IMR-90 (cell line): ENCODE data around the gene RUNX1. TPM values are rescaled to one million over a fixed set of nuclear protein-coding genes. Genes with fewer than 3 reads are reported as not detected.

Experiments used
- ATAC-seq: fragments of 200-7000 bp; cut with Tn5 transposase; 2 replicates; pipeline ENCODE4 v1.9.1; 2020; ENCODE audit warnings: low read depth, mild to moderate bottlenecking, moderate library complexity
- BruUV-seq: library from RNA; stranded (reverse); fragments of 400-500 nt; replicated peaks from 2 replicates; lab custom pipeline; 2021; lab: Mats Ljungman, UMichigan
- CTCF ChIA-PET: fragments of 300-600 bp; formaldehyde crosslinking; extraction: SDS; loops from one replicate; lab custom pipeline; 2021; ENCODE audit warnings: antibody characterized with exemption; lab: Yijun Ruan, JAX
- POLR2A ChIA-PET: fragments of 300-600 bp; sonication (Branson Sonifier 250); formaldehyde crosslinking; loops from one replicate; lab custom pipeline; 2022; ENCODE audit warnings: antibody characterized with exemption; ENCODE audit not compliant: unreplicated experiment; lab: Charles Lee
- DNase-seq: peaks from one replicate; pipeline ENCODE4 v3.0.0; 2013
- H2AFZ ChIP-seq: replicated peaks from 2 replicates; pipeline ENCODE3; 2013; ENCODE audit warnings: low read length, mild to moderate bottlenecking; ENCODE audit not compliant: poor library complexity
- H2AK5ac ChIP-seq: 2 replicates; pipeline ENCODE4 v1.6.1; 2013; ENCODE audit warnings: low read depth, low read length, inconsistent platforms
- H2AK9ac ChIP-seq: replicated peaks from 2 replicates; pipeline ENCODE3; 2013; ENCODE audit warnings: mild to moderate bottlenecking, low read depth, low read length, moderate library complexity; ENCODE audit not compliant: poor library complexity
- H2BK120ac ChIP-seq: 2 replicates; pipeline ENCODE4 v1.6.1; 2013; ENCODE audit warnings: low read depth, low read length, inconsistent platforms
- H2BK15ac ChIP-seq: 3 replicates; pipeline ENCODE4 v1.6.1; 2013; ENCODE audit warnings: low read depth, low read length, inconsistent platforms
- H2BK20ac ChIP-seq: 2 replicates; pipeline ENCODE4 v1.6.1; 2013; ENCODE audit warnings: low read depth, mild to moderate bottlenecking, inconsistent platforms, low read length, moderate library complexity
- H2BK5ac ChIP-seq: 2 replicates; pipeline ENCODE4 v1.6.1; 2013; ENCODE audit warnings: mild to moderate bottlenecking, low read depth, low read length, inconsistent platforms; ENCODE audit not compliant: poor library complexity, severe bottlenecking
- H3K14ac ChIP-seq: replicated peaks from 2 replicates; pipeline ENCODE4 v1.6.1; 2013; ENCODE audit warnings: low read depth, low read length, inconsistent platforms
- H3K18ac ChIP-seq: 2 replicates; pipeline ENCODE4 v1.6.1; 2013; ENCODE audit warnings: low read depth, low read length, control low read depth
- H3K23ac ChIP-seq: 2 replicates; pipeline ENCODE4 v1.6.1; 2013; ENCODE audit warnings: low read depth, low read length, inconsistent platforms
- H3K27ac ChIP-seq: 2 replicates; pipeline ENCODE4 v1.5.1; 2013; ENCODE audit warnings: mild to moderate bottlenecking, control low read depth, low read length; ENCODE audit not compliant: insufficient read depth
- H3K27me3 ChIP-seq: 2 replicates; pipeline ENCODE4 v1.6.1; 2013; ENCODE audit warnings: low read length; ENCODE audit not compliant: control insufficient read depth, insufficient read depth
- H3K36me3 ChIP-seq: 2 replicates; pipeline ENCODE4 v1.6.1; 2013; ENCODE audit warnings: low read length, mixed read lengths; ENCODE audit not compliant: control insufficient read depth, insufficient read depth
- H3K4ac ChIP-seq: 2 replicates; pipeline ENCODE4 v1.6.1; 2013; ENCODE audit warnings: low read depth, low read length, inconsistent platforms
- H3K4me1 ChIP-seq: 2 replicates; pipeline ENCODE4 v1.6.1; 2013; ENCODE audit warnings: low read length, mixed read lengths; ENCODE audit not compliant: control insufficient read depth, insufficient read depth
- H3K4me2 ChIP-seq: 2 replicates; pipeline ENCODE4 v1.6.1; 2013; ENCODE audit warnings: low read depth, mild to moderate bottlenecking, control low read depth, low read length, moderate library complexity
- H3K4me3 ChIP-seq: 2 replicates; pipeline ENCODE4 v1.5.1; 2013; ENCODE audit warnings: low read depth, mild to moderate bottlenecking, control low read depth, low read length, moderate library complexity; ENCODE audit not compliant: insufficient read depth
- H3K56ac ChIP-seq: 2 replicates; pipeline ENCODE4 v1.6.1; 2013; ENCODE audit warnings: low read length, inconsistent platforms; ENCODE audit not compliant: insufficient read depth; ENCODE audit errors: extremely low read depth
- H3K79me1 ChIP-seq, 2 experiments: 2 replicates each; pipeline ENCODE4 v1.6.1; 2013; ENCODE audit warnings: low read length in 2 of 2, inconsistent platforms in 1 of 2, low read depth in 1 of 2
- H3K9ac ChIP-seq: 2 replicates; pipeline ENCODE4 v1.6.1; 2013; ENCODE audit warnings: low read depth, low read length, control low read depth
- H3K9me1 ChIP-seq: 2 replicates; pipeline ENCODE4 v1.6.1; 2013; ENCODE audit warnings: low read length, inconsistent platforms; ENCODE audit not compliant: insufficient read depth
- H3K9me3 ChIP-seq: 2 replicates; pipeline ENCODE4 v1.6.1; 2013; ENCODE audit warnings: low read length; ENCODE audit not compliant: control insufficient read depth, insufficient read depth
- H4K20me1 ChIP-seq: 2 replicates; pipeline ENCODE4 v1.6.1; 2013; ENCODE audit warnings: low read length, inconsistent platforms; ENCODE audit not compliant: insufficient read depth
- H4K5ac ChIP-seq: 2 replicates; pipeline ENCODE4 v1.6.1; 2013; ENCODE audit warnings: mild to moderate bottlenecking, low read depth, low read length, control low read depth
- H4K8ac ChIP-seq, 2 experiments: 2 replicates each; pipeline ENCODE4 v1.6.1; 2013; ENCODE audit warnings: low read depth in 2 of 2, low read length in 2 of 2, control low read depth in 1 of 2, inconsistent platforms in 1 of 2
- H4K91ac ChIP-seq: 2 replicates; pipeline ENCODE4 v1.6.1; 2013; ENCODE audit warnings: low read depth, low read length, inconsistent platforms; ENCODE audit not compliant: insufficient read depth
- CHD1 ChIP-seq: IDR thresholded peaks from 2 replicates; pipeline ENCODE4 v1.6.1; 2012; ENCODE audit warnings: low read depth, low read length, improper control_type of control experiment
- NFE2L2 ChIP-seq: fragments of 150-350 bp; IDR thresholded peaks from 2 replicates; pipeline ENCODE4 v1.6.1; 2016; ENCODE audit warnings: low read depth, mild to moderate bottlenecking, low read length
- RAD21 ChIP-seq: IDR thresholded peaks from 2 replicates; pipeline ENCODE4 v1.6.1; 2012; ENCODE audit warnings: low read length, improper control_type of control experiment
- RFX5 ChIP-seq: IDR thresholded peaks from 2 replicates; pipeline ENCODE4 v1.8.0; 2012; ENCODE audit warnings: low read depth, mild to moderate bottlenecking, low read length, moderate library complexity
- WGBS, 2 experiments: methylation state at CpG; one replicate each; pipeline versions ENCODE4 v1.1.5 to v1.1.7; 2013; ENCODE audit warnings: missing lambda C conversion rate in 2 of 2; ENCODE audit not compliant: insufficient read length in 1 of 2; ENCODE audit errors: extremely low coverage in 2 of 2; 5-methylcytosine and 5-hydroxymethylcytosine counted together
- dilution Hi-C: fragments of 300-500 bp; cut with HindIII; formaldehyde crosslinking; loops from one replicate; pipeline ENCODE4 v1.14.3; 2018; ENCODE audit warnings: low sequenced_read_pairs; ENCODE audit not compliant: unreplicated experiment
- in situ Hi-C: fragments of 300-500 bp; cut with MboI; formaldehyde crosslinking; loops from 3 replicates; pipeline ENCODE4 v1.14.3; 2019; ENCODE audit warnings: low sequenced_read_pairs, inconsistent platforms, mixed read lengths
- intact Hi-C: fragments of 100-400 bp; cut with micrococcal nuclease; formaldehyde crosslinking; loops from 2 replicates; pipeline ENCODE4 v1.10.0; 2022
- polyA plus RNA-seq, 3 experiments: library from polyadenylated mRNA; depleted of rRNA; stranded (reverse); fragments of >200 nt; gene quantifications; 2 replicates each; pipeline ENCODE4 v1.2.3, GENCODE V29; 2012; ENCODE audit warnings: low replicate concordance in 1 of 3
- total RNA-seq: library from RNA; depleted of rRNA; stranded (reverse); fragments of >200 nt; gene quantifications from 2 replicates; pipeline ENCODE4 v1.2.3, GENCODE V29; 2012
- TF ChIP-seq, protein P1 (sequence below): fragments of 150-350 bp; IDR thresholded peaks from 2 replicates; pipeline ENCODE4 v1.6.1; 2016; ENCODE audit warnings: low read depth, mild to moderate bottlenecking, low read length, moderate library complexity, borderline replicate concordance

The RUNX1 gene
- total and polyA plus RNA-seq, 2 of the 4 experiments (the other 2 are of a cell fraction): 34.5 to 56.5 TPM

DNA sequence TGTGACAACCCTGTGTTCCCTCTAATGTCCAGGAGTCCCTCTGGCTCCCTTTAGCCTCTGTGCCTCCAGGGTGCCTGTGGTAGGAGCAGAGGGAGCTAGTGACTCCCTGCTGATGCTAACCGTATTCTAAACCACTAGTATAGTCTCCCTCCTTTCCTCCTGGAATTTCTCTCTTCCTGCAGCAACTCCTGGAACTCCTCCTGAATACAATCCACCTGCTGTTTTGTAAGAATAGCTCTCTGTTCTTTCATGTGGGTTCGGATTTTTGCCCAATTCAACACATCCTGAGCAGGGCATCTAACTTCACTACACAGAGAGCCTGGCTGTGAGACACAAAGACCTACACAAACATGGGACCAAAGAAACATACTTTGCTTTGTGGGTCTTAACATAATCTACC lies 107.9 kb downstream of the RUNX1 start:
- no peak for TF ChIP-seq RFX5
- TF ChIP-seq NFE2L2: no peak
- TF ChIP-seq, protein P1, sequence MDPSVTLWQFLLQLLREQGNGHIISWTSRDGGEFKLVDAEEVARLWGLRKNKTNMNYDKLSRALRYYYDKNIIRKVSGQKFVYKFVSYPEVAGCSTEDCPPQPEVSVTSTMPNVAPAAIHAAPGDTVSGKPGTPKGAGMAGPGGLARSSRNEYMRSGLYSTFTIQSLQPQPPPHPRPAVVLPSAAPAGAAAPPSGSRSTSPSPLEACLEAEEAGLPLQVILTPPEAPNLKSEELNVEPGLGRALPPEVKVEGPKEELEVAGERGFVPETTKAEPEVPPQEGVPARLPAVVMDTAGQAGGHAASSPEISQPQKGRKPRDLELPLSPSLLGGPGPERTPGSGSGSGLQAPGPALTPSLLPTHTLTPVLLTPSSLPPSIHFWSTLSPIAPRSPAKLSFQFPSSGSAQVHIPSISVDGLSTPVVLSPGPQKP: no peak
- no peak for TF ChIP-seq CHD1
- TF ChIP-seq RAD21: no peak
- no peak overlapping the region for H3K14ac ChIP-seq
- no peak overlapping the region for H2AFZ ChIP-seq
- peaks cover 9% of the 10 kb centered on the region for H3K4me1 ChIP-seq
- no peak overlapping the region for H4K91ac ChIP-seq
- no peak overlapping the region for H4K8ac ChIP-seq
- dilution Hi-C loops: no loop called here
- H4K20me1 ChIP-seq: no peaks in the 10 kb centered on the region
- no peak overlapping the region for H3K27ac ChIP-seq
- WGBS, 2 experiments: 100% methylated on average over 2 of the region's 2 CpGs; no CpG with 5 or more reads in 1 of the 2 experiments
- ChIA-PET CTCF (no interaction called here), POLR2A (no interaction called here)
- H3K27me3 ChIP-seq: no peaks in the 10 kb centered on the region
- H3K4me2 ChIP-seq: no peak overlapping the region
- no peak overlapping the region for H3K23ac ChIP-seq
- no peak overlapping the region for H3K56ac ChIP-seq
- H3K9me1 ChIP-seq: peaks cover 6% of the 10 kb centered on the region; the same call in 1 of the 2 replicates
- no peak overlapping the region for H2AK9ac ChIP-seq
- H3K4ac ChIP-seq: no peak overlapping the region
- H3K18ac ChIP-seq: no peak overlapping the region
- H2BK120ac ChIP-seq: no peak overlapping the region
- H2BK20ac ChIP-seq: no peak overlapping the region
- H3K36me3 ChIP-seq: no peaks in the 10 kb centered on the region
- no peak overlapping the region for H2AK5ac ChIP-seq
- no peak for ATAC-seq
- no peak overlapping the region for H3K4me3 ChIP-seq
- no peak overlapping the region; the same call in 2 of the 3 replicates for H2BK15ac ChIP-seq
- H4K5ac ChIP-seq: no peak overlapping the region
- H3K9me3 ChIP-seq: no peaks in the 10 kb centered on the region
- intact Hi-C loops: no loop called here
- no peak for DNase-seq
- no peak overlapping the region for H2BK5ac ChIP-seq
- no peak overlapping the region for H3K9ac ChIP-seq
- BruUV-seq: no TSS peak
- in situ Hi-C loops: no loop called here
- peaks cover 0 to 3% of the 10 kb centered on the region in 2 experiments; a peak in 1 of 4 replicates for H3K79me1 ChIP-seq
